GM18858 (cell line): ENCODE data around the gene C10orf95.

ENCODE experiments used
- ATAC-seq: cut with Tn5 transposase; IDR thresholded peaks from one replicate; pipeline ENCODE4 v1.9.1; 2021; ENCODE audit not compliant: unreplicated experiment

Gene C10orf95

DNA sequence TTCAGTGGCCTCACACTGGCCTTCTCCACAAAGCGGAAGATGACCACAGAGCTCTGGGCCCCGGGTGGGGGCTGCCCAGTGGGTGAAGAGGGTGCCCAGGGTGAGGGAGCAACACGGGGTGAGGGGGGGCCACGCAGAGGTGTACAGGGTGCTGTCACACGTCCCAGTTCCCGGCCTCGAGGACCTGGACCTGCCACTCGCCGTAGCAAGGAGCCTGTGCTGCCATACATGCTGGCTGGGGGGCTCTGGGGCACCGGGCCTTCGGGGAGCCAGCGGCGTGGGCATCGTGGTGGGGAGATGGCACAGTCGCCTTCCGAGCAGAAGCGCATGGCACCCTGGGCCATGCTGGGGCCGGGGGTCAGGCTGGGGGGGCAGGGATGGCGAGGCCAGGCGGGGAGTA is 34.6 kb downstream of the C10orf95 start:
- ATAC-seq = no peak

DNA sequence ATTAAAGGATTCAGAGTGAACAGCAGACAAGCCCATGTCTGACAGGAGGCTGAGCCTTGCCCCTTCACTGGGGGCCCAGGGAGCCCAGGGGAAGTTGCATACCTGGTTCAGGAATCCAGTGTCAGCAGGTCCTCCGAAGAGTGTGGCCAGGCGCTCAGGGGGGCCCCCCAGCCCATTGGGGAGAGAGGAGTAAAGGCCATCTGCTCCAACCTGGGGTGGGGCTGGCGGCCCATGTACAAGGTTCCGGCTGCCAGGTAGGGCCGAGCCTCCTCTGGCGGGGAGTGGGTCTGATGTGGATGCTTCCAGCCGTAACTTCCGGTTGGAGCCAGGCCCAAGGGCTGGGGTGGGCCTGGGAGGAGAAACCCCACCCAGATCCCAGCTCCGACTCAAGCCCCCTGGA is 35.1 kb downstream of the C10orf95 start:
- no peak for ATAC-seq

DNA sequence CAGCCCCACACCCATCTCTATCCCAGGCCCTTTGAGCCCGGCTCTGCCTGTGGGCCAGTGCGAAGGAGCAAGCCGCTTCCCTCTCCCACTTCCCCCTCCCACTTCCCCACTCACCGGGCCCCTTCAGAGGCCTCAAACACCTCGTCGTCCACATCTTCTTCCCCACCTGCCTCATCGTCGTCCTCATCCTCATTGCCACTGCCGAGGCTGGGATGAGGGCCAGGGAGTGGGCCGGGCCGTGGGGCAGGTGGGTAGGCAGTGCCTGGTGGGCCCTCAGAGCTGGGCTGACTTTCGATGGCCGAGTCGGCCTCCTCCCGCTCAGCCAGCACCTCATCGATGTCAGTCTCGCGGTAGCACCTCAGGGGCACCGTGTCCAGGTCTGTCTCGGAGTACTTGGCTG is 36.6 kb downstream of the C10orf95 start:
- no peak for ATAC-seq

DNA sequence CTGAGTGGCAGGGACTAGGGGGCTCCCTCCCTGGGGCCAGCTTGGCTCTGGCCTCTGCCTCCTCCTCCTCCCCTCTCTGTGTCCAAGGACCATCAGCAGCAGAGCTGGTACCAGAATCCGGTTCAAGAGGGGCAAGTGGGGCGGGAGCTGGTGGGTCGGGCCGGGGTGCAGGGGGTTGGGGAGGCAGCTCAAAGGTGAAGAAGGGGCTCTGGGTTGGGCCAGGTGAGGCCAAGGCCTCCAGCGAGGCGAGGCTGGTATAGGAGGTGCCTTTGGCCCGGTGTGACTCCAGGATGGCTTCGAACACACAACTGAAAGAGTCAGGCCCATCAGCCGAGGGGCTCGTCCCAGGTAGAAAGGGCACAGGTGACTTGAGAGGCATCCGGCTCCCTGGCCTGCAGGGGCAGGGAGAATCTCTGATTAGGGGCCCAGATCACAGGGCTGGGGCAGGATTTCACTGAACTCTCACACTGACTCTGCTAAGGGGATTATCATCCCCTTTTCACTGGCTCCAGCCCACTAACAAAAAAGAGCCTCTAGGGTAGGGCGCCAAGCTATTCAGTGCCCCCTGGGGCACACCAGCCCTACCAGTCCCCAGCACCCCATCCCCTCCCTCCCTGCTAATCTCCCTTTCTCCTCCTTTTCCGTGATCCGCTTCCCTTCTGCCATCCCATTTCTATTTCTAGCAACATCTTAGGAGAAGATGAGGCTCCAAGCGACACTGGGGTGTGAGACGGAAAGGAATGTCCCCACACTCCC is 37.4 kb downstream of the C10orf95 start:
- no peak for ATAC-seq

DNA sequence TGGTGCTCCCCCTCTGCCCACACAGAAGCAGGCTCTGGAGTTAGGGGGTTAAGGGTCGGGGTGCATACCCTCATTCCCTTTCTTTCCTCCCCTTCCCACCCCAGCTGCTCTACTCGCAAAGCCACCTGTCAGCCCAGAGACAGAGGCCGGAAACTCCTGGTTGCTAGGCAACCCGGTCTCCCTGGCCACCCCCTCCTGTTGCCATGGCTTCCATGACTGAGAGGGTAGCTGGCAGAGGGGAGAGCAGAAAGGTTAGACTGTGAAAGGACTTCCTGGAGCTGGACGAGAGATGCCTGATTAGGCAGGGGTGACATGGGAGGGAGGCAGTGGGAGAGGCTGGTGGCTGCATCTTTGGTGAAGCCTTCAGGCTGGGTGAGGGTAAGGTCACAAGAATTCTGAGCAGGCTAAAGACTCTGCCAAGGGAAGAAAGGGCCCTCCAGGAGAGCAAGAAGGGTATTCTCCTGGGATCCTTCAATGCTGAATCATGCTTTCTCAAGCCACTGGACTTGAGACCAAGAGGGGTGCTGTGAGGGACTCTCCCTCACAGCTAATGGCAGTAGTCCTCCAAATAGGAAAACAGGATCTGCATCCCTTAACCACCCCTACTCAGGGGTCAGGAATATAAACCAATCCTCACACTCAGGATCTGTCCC is 38.2 kb downstream of the C10orf95 start:
- ATAC-seq = no peak

DNA sequence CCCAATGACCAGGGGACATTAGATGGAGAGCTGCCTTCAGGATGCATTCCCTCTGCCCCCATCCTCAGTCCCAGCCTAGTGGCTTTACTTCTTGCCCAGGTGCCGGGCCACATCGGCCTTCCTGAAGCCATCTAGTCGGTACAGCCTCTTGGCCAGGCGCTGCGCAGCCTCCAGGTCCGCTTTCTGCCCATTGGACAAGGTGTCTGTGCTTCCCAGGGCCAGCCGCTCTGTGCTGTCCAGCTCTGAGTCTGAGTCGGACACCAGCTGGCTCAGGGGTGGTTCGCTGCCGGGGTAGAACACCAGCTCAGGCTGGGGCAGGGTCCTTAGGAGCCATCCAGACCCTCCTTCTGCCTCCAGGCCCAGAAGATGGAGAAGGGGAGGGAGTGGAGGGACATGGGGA is 39.0 kb downstream of the C10orf95 start:
- ATAC-seq = no peak

DNA sequence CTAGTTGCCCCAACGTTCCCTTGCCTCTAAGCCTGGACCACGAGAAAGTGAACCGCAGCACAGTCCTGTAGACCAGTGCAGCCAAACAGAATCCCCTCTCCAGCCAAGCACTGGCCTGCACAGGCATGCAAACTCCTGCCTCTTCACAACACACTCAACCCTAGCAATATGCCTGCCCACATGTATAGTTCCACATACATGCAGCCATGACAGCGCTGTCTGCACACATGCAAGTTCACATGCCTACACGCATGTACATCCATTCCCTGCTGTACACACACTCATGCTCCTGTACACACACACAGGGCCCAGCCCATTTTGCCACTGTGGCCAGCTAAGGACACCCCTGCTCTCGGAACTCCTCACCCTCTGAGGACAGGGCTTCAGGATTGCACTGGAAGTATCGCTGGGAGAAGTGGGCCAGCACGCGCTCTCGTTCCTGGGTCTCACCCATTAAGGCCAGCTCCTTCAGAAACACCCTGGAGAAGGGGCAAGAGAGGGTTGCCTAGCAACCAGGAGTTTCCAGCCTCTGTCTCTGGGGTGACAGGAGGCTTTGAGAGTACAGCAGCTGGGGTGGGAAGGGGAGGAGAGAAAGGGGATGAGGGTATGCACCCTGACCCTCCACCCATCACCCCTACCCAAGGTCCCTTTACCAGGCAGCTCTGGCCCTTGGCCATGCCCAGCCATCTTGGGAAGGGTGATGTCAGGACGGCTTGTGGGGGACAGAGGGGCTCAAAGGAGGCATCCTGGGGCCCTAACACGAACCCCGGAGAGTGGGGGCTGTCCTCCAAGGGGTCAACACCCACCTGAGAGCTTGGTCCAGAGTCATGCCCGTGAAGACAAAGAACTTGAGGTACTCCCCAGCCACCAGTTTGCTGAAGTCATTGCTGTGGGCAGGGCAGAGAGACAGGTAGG is 39.7 kb downstream of the C10orf95 start:
- ATAC-seq = no peak

DNA sequence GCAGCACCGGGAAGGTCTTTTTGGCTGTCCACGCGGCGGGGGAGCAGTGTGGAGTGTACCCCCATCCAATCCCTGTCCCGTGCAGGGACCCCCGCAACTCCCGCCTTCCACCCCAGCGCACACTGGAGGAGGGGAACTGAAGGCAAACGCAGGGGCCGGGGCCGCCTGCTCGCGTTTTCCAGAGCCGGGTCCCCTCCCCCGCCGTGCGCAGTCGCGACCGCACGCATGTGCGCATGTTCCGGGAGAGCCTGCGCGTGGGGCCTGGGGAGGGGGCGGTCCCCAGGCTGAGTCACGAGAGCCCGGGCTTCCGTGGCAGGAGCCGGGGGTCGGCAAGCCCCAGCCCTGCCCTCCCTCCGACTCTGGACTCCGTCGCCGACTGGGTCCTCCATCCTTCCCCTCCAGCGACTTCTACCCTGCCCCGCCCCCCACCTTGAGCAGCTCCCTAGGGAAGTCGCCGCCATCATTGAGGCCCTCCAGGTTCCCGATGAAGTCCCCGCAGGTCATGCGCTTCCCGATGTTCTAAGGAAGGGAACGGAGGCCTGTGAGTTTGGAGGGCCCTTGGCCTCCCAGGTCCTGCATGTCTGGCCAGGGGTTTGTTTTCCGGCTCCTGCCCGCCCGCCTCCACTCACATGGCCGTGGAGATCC is 40.8 kb downstream of the C10orf95 start:
- ATAC-seq = no peak

DNA sequence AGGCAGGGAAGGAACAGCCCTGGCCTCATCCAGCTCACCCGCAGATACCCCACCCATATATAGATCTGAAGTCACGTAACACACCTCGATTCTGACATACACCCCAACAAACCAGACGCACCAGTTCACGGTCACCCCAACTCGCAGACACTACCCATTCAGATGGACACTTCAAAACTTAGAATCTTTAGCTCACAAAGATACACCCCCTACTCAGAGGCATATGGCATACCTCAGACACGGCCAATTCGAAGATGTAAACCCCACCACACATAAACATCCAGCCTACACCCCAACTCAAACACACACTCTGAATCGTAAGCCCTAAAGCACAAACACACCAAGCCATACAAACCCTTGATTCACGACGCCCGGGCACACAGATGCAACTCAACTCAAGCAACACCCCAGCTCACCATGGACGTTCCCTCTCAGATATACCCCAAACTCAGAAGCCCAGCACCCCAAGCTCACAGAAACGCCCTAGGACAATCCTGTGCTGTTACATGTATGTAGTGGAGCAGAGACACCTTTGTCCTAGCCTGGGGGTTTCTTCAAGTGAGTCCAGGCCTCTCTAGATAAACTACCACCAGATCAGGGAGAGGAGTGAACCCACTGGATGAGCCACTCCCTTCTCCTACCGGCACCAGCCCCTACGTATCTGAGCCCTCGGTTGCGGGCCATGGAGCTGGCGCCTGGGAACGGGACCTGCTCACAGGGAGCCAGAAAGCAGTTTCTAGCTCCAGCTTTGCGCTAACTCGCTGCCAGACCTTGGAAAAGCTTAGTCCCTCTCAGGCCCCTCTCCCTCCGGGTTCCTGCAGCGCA is 41.5 kb downstream of the C10orf95 start:
- no peak for ATAC-seq

DNA sequence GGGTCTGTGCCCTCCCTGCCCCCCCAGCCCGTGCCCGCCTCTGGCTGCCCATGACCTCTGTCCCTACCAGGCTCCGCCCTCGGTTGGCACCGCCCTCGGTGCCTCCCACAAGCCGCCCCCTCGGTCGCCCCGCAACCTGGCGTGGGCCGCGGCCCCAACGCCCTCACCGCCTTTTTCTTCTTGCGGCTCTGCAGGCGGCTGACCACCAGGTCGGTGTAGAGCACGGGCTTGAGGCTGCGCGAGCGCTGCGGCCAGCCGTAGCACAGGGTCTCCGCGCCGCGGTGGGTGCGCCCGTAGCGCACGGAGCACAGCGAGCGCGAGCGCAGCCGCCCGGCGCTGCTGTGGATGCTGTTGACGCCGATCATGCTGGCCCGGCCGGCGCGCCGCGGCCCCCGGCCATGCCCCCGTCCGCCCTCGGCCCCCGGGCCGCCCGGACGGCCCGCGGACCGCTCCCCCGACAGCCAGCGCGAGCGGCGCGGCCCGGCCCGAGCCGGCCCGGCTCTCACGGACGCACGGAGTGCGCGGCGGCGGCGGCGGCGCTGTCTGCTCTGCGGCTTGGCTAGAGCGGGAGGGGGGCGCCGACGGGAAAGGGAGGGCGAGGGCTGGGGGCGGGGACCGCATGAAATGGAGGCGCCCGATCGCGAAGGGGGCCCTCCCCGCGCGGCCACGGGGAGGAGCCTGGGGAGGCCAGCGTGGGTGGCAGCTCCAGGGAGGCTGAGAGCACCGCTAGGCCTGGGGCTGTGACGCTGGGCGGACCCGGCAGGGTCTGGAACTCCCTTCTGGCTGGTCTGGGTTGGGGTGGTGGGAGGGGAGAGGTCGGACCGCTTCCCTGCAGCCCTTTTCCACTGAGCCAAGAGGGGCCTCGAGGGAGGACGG is 42.4 kb downstream of the C10orf95 start:
- ATAC-seq = no peak

DNA sequence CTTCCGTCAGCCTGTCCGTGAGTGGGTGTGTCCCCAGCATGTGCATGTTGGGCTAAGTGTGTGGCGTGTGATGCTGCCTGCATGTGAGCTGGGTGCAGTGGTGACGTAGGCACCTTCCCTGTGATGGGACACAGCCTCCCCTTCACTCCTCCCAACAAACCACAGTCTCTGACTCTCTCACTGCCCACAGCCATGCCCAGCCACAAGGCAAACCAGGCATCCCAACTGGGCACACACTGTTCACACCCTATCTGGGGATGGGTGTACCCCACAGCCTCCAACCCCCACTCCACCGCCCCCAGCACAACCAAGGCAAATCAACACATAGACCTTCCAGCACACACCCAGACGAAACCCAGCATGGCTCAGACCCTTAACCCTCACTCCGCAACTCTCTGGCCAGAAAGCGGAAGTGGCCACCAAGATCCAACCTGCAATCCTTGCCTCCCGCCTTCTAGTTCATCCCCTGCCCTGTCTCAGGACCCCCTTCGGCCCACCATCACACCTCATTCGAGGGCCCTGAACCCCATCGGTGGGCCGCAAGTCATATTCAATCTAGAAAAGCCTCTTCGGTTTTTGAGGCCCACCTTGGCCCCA is 43.1 kb downstream of the C10orf95 start:
- no peak for ATAC-seq

DNA sequence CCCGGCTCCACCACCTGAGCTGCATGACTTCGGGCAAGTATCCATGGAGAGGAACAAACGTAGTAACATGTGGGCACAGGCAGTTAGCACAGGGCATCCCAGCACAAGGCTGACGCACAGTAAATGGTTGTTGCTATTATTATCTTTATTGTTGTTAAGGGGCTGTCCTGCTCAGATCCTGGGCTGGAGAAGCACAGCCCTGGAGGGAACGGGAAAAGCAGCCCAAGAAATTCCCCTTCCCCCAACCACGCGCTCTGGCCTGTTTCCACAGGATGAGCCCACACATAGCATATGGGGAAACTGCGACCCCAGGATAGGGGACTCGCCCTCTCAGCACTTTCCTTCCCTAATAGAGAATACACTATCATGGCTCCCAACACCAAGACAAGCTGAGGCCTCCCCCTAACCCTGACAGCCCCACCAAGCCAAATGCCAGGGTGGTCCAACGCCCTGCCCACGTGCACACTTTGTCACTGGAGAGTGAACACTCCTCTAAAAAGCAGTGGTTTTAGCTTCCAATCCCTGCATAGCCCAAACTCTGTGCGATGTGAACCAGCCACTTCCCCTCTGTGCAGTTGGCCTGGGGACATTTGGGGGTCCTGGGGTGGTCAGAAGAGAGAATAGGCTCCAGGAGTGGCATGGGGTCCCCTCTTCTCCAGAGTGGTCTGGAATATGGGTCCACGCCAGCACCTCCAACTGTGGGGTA is 43.8 kb downstream of the C10orf95 start:
- no peak for ATAC-seq

DNA sequence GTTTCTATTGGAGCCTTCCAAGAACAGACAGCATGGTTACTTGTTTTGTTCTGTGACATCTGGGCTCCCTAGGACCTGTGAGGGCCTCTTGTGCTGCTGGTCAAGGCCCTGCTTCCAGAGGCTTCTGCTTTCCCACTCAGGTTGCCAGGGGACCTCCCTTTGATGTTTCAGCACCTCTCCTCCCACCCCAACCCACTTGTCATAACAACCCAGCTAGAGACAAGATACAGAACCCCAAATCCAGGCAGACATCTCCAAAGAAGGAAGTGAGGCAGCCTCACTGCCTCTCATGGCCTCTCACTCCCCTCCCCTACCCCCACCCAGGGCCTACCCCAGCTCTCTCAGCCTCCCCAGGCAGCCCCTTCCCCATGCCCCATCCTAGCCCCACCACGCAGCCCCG is 44.5 kb downstream of the C10orf95 start:
- no peak for ATAC-seq

DNA sequence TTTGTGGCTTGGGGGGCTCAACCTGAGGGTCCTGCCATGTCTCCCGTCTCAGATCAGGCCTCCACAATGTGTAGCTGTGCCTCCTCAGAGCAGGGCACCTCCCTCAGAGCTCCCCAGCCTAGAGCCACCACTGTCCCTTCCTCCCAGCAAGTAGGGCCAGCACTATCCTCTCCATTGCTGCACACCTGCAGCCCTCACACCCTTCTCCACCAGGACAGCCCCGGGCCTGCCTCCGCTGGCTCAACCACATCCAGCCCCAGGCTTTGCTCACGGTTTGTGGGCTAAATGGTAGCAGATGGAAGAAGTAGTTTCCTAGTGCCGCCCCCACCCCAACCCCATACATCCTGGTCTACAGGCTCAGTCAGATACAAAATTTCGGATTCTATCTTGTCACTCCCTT is 45.7 kb downstream of the C10orf95 start:
- no peak for ATAC-seq

DNA sequence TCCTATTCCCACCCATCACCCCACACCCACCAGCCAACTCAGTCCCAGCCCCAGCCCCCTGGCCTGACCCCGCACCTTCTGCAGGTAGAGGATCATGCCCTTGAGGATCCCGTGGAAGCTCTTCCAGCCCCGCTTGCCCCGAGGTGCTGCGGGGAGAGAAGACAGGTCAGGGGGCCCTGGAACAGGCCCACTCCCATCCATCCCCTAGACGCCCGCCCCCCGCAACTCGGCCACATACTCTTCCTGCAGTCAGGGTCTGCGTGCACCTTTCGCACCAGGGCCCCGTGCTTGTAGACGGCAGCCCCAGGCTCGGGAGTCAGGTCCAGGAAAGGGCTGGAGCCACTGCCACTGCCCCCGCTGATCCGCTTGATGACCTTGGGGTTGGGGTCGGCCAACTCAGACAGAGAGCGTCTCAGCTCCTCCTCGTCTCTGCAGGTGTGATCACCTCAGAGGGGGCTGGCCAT is 46.2 kb downstream of the C10orf95 start:
- ATAC-seq = no peak

DNA sequence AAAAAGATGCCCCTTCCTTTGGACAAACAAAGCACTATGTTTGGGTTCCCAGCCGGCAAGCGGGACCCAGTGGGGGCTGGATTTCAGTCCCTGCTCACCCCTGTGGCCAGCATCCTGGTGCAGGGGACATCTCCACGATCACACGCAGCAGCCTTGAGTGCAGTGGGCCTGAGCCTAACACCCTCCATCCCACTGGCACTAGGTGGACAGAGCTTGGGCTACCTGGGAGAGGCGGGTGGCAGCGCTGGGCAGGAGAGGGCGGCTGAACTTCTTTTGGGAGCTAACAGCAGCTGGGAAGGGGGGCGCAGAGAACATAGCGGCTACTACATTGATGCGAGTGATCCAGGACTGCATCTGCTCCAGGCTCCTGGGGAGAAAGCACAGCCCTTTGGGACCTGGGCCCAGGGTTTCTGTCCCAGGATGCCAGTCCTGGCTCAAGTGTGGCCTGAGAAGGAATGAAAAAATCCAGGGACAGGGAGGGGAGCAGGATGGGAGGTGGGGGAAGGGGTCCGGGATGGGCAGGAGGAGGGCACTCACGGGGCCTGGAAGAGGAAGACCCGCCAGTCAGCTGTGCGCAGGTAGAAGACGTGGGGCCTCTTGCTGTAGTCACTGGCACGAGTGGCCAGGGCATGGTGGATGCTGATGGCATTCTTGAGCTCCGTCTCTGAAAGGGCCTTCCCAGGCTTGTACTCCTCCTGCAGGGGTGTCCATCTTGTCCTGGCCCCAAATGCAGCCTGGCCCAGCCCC is 46.8 kb downstream of the C10orf95 start:
- ATAC-seq = no peak

DNA sequence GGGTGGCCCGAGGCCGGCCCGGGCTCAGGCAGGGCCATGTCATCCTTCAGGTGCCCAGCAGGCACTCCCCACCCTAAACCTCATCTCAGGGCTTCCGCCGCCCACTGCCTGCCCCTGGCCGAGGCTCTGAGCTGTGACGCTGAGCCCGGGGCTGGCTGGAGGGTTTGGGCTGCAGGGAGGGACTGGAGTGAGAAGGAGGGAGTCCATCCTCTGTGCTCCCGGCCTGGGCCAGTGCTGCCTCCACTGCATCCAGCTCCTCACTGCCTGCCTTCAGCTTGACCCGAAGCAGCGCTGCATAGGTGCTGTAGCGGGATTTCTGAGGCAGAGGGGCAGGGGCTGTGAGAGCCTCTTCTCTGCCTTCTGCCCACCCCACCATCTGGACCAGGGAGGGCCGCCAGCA is 48.2 kb downstream of the C10orf95 start:
- no peak for ATAC-seq

DNA sequence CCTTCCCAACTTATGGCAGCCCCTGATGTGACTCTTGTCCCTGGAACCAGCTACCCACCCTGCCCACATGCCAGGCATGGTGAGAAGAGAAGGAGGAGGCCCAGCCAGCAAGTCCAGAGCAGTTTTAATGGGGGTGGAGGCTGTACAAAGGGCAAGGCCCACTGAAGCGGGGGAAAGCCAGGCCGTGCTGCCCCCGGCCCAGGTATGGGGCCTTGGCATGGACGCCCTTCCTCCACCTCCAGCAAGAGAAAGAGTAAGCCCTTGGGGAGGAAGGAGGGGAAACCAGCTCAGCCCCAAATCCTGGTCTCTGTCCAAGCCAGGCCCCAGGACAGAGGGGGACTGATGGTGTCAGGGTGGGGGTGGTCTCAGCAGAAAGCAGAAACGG is 48.8 kb downstream of the C10orf95 start:
- ATAC-seq = no peak
